ENCODE measurements around the gene CXCR5.

GRCh38 chr11:118903204-118904015 is 19.7 kb downstream of the CXCR5 start:
- TF ChIP-seq E2F4 (IDR thresholded peaks at IDR 0.05; ENCODE audit: low read depth, low read length) (no peak), JUND (IDR thresholded peaks at IDR 0.05; ENCODE audit: low read depth, low read length) (no peak), CTCF (IDR thresholded peaks at IDR 0.05 in 2 of 3, conservative IDR thresholded peaks at IDR 0.05 in 1 of 3; ENCODE audit: control insufficient read depth in 2 of 3, extremely low read depth in 1 of 3, insufficient read depth in 1 of 3, low read depth in 3 of 3, low read length in 3 of 3) (no peak), USF1 (IDR thresholded peaks at IDR 0.05; ENCODE audit: borderline replicate concordance, extremely low read length, insufficient read depth, low read depth, low read length) (no peak), POLR2A (IDR thresholded peaks at IDR 0.05; ENCODE audit: low read depth, low read length) (no peak), SMC3 (IDR thresholded peaks at IDR 0.05; ENCODE audit: borderline replicate concordance, low read length) (no peak)
